Measurements from ENCODE around the gene SPOP. TPM values are rescaled to one million over a fixed set of nuclear protein-coding genes. Genes with fewer than 3 reads are reported as not detected.

Gene SPOP
- total RNA-seq, 1 donor from 2014 or later: 32.1 TPM

- DNase-seq (ENCODE audit: low read depth): no peak
- FAIRE-seq: no peak
- no peaks in the 10 kb centered on the region for H3K36me3 ChIP-seq (ENCODE audit: control insufficient read depth, insufficient read depth, low read length)
- no peak for TF ChIP-seq CTCF (IDR thresholded peaks at IDR 0.05; ENCODE audit: insufficient read depth, low read length, severe bottlenecking)
- no peaks in the 10 kb centered on the region for H3K27me3 ChIP-seq (ENCODE audit: control insufficient read depth, insufficient read depth, low read length)
- H3K4me3 ChIP-seq (ENCODE audit: low read depth, low read length): no peak overlapping the region
Measured at GRCh38 chr17:49692751-49693150, 14.9 kb upstream of the SPOP start.

GRCh38 chr17:49691677-49692191, 13.8 kb upstream of the SPOP start:
- Histone ChIP-seq H3K36me3 (ENCODE audit: control insufficient read depth, insufficient read depth, low read length) (no peaks in the 10 kb centered on the region), H3K27me3 (ENCODE audit: control insufficient read depth, insufficient read depth, low read length) (no peaks in the 10 kb centered on the region), H3K4me3 (ENCODE audit: low read depth, low read length) (no peak overlapping the region)
- no peak for TF ChIP-seq CTCF (IDR thresholded peaks at IDR 0.05; ENCODE audit: insufficient read depth, low read length, severe bottlenecking)
- DNase-seq (ENCODE audit: low read depth) (no peak), FAIRE-seq (no peak)

- no peak for DNase-seq (ENCODE audit: low read depth)
- TF ChIP-seq CTCF (IDR thresholded peaks at IDR 0.05; ENCODE audit: insufficient read depth, low read length, severe bottlenecking): no peak
- no peak for FAIRE-seq
- Histone ChIP-seq H3K36me3 (ENCODE audit: control insufficient read depth, insufficient read depth, low read length) (no peaks in the 10 kb centered on the region), H3K4me3 (ENCODE audit: low read depth, low read length) (no peak overlapping the region), H3K27me3 (ENCODE audit: control insufficient read depth, insufficient read depth, low read length) (no peaks in the 10 kb centered on the region)
Measured at GRCh38 chr17:49691086-49691676, 13.3 kb upstream of the SPOP start.

GRCh38 chr17:49690256-49690655, 12.4 kb upstream of the SPOP start:
- FAIRE-seq (no peak), DNase-seq (ENCODE audit: low read depth) (no peak)
- Histone ChIP-seq H3K4me3 (ENCODE audit: low read depth, low read length) (no peak overlapping the region), H3K27me3 (ENCODE audit: control insufficient read depth, insufficient read depth, low read length) (no peaks in the 10 kb centered on the region), H3K36me3 (ENCODE audit: control insufficient read depth, insufficient read depth, low read length) (no peaks in the 10 kb centered on the region)
- TF ChIP-seq CTCF (IDR thresholded peaks at IDR 0.05; ENCODE audit: insufficient read depth, low read length, severe bottlenecking): no peak

- Histone ChIP-seq H3K27me3 (ENCODE audit: control insufficient read depth, insufficient read depth, low read length) (no peaks in the 10 kb centered on the region), H3K4me3 (ENCODE audit: low read depth, low read length) (no peak overlapping the region), H3K36me3 (ENCODE audit: control insufficient read depth, insufficient read depth, low read length) (no peaks in the 10 kb centered on the region)
- DNase-seq (ENCODE audit: low read depth) (no peak), FAIRE-seq (no peak)
- no peak for TF ChIP-seq CTCF (IDR thresholded peaks at IDR 0.05; ENCODE audit: insufficient read depth, low read length, severe bottlenecking)
Measured at GRCh38 chr17:49688848-49689247, 11.0 kb upstream of the SPOP start.
